ENCODE results near the gene SLC27A5.

The SLC27A5 gene

GRCh38 chr19:58511353-58512208 lies at the start of gene SLC27A5:
Gene SLC27A5 (minus strand): TSS chr19:58511992. CDS start chr19:58511955, 37 bp downstream.
- DNase-seq = no peak

- DNase-seq = no peak
Observed at GRCh38 chr19:58560921-58561320, 49.1 kb upstream of the SLC27A5 start.

GRCh38 chr19:58560007-58560887 lies 48.5 kb upstream of the SLC27A5 start:
- no peak for DNase-seq

- DNase-seq = no peak
Observed at GRCh38 chr19:58559275-58560006, 47.6 kb upstream of the SLC27A5 start.

- DNase-seq = no peak
Observed at GRCh38 chr19:58558623-58559274, 47.0 kb upstream of the SLC27A5 start.

GRCh38 chr19:58558066-58558622 lies 46.4 kb upstream of the SLC27A5 start, which contains the start of gene UBE2M:
Gene UBE2M (minus strand): TSS chr19:58558611. CDS start chr19:58558381, 230 bp downstream.
- DNase-seq = no peak

GRCh38 chr19:58557221-58558065 lies 45.7 kb upstream of the SLC27A5 start:
- DNase-seq = no peak

GRCh38 chr19:58556622-58557220 lies 44.9 kb upstream of the SLC27A5 start:
- DNase-seq = no peak

- no peak for DNase-seq
Observed at GRCh38 chr19:58555920-58556621, 44.3 kb upstream of the SLC27A5 start.

GRCh38 chr19:58555369-58555885 lies 43.6 kb upstream of the SLC27A5 start:
- no peak for DNase-seq

- no peak for DNase-seq
Observed at GRCh38 chr19:58554494-58555368, 42.9 kb upstream of the SLC27A5 start, which contains the start of gene CHMP2A. Gene CHMP2A (minus strand): TSS chr19:58555105. CDS start chr19:58554212, 893 bp downstream.

- DNase-seq = no peak
Observed at GRCh38 chr19:58553799-58554493, 42.2 kb upstream of the SLC27A5 start.

- DNase-seq = no peak
Observed at GRCh38 chr19:58552655-58553054, 40.9 kb upstream of the SLC27A5 start.

- no peak for DNase-seq
Observed at GRCh38 chr19:58551577-58552471, 40.0 kb upstream of the SLC27A5 start.

GRCh38 chr19:58551123-58551497 lies 39.3 kb upstream of the SLC27A5 start:
- DNase-seq = no peak

- no peak for DNase-seq
Observed at GRCh38 chr19:58550362-58551122, 38.8 kb upstream of the SLC27A5 start.

Data from NCI-H524 (cell line).